Loucy (cell line): Measurements from ENCODE around the gene ANKRD9.

Source experiments
- H2AFZ ChIP-seq: fragments of 200-600 bp; sonication (generic); 2 replicates; pipeline ENCODE4 v1.6.0; 2016; ENCODE audit warnings: antibody characterized with exemption, mild to moderate bottlenecking, low read length, moderate library complexity
- H3F3A ChIP-seq: fragments of 200-600 bp; 2 replicates; pipeline ENCODE4 v1.6.0; 2016; ENCODE audit warnings: antibody characterized with exemption, low read depth, mild to moderate bottlenecking
- H3K27me3 ChIP-seq: fragments of 200-600 bp; sonication (generic); 2 replicates; pipeline ENCODE4 v1.6.1; 2014; ENCODE audit warnings: low read length, mild to moderate bottlenecking; ENCODE audit not compliant: insufficient read depth, poor library complexity, severe bottlenecking
- H3K36me3 ChIP-seq: fragments of 200-600 bp; sonication (generic); 2 replicates; pipeline ENCODE4 v1.6.1; 2016; ENCODE audit warnings: low read length; ENCODE audit not compliant: insufficient read depth
- H3K4me1 ChIP-seq: fragments of 200-600 bp; sonication (generic); 2 replicates; pipeline ENCODE4 v1.5.1; 2014; ENCODE audit warnings: low read length, mild to moderate bottlenecking; ENCODE audit not compliant: insufficient read depth, poor library complexity, severe bottlenecking
- H3K4me2 ChIP-seq: fragments of 200-600 bp; sonication (generic); 2 replicates; pipeline ENCODE4 v1.6.0; 2014; ENCODE audit warnings: antibody characterized with exemption, low read length, low read depth, mild to moderate bottlenecking; ENCODE audit not compliant: poor library complexity, severe bottlenecking
- H3K4me3 ChIP-seq: fragments of 200-600 bp; sonication (generic); 2 replicates; pipeline ENCODE4 v1.5.1; 2014; ENCODE audit warnings: low read length, mild to moderate bottlenecking, mixed read lengths; ENCODE audit not compliant: poor library complexity, severe bottlenecking
- H3K79me2 ChIP-seq: fragments of 200-600 bp; sonication (generic); 2 replicates; pipeline ENCODE4 v1.6.1; 2014; ENCODE audit warnings: low read length; ENCODE audit not compliant: insufficient read depth
- H3K9ac ChIP-seq: fragments of 200-600 bp; sonication (generic); 2 replicates; pipeline ENCODE4 v1.6.0; 2014; ENCODE audit warnings: mild to moderate bottlenecking, low read depth, low read length, moderate library complexity; ENCODE audit not compliant: poor library complexity, severe bottlenecking
- H3K9me2 ChIP-seq: fragments of 200-600 bp; sonication (generic); replicated peaks from 2 replicates; pipeline ENCODE4 v1.6.1; 2016; ENCODE audit warnings: low read depth, low read length, mixed read lengths
- H3K9me3 ChIP-seq: fragments of 200-600 bp; sonication (generic); 2 replicates; pipeline ENCODE4 v1.6.1; 2014; ENCODE audit warnings: mild to moderate bottlenecking, antibody characterized with exemption, low read length, low read depth; ENCODE audit not compliant: insufficient read depth
- H4K20me1 ChIP-seq: fragments of 200-600 bp; sonication (generic); 2 replicates; pipeline ENCODE4 v1.6.0; 2014; ENCODE audit warnings: antibody characterized with exemption, low read length, mild to moderate bottlenecking; ENCODE audit not compliant: insufficient read depth, poor library complexity, severe bottlenecking
- CTCF ChIP-seq: fragments of 200-600 bp; sonication (generic); conservative IDR thresholded peaks from 2 replicates; pipeline ENCODE4 v1.5.1; 2014; ENCODE audit warnings: mild to moderate bottlenecking, antibody characterized with exemption, low read length
- EZH2phosphoT487 ChIP-seq: fragments of 200-600 bp; IDR thresholded peaks from 2 replicates; pipeline ENCODE4 v1.6.1; 2018; ENCODE audit warnings: antibody characterized with exemption, mild to moderate bottlenecking, moderate library complexity, borderline replicate concordance

ANKRD9 gene

GRCh38 chr14:102491786-102492530 is 17.6 kb downstream of the ANKRD9 start:
- H3K27me3 ChIP-seq = no peaks in the 10 kb centered on the region
- H3K4me3 ChIP-seq = no peak overlapping the region
- no peaks in the 10 kb centered on the region for H3F3A ChIP-seq
- H3K9me2 ChIP-seq = no peaks in the 10 kb centered on the region
- H2AFZ ChIP-seq = no peak overlapping the region
- no peaks in the 10 kb centered on the region for H3K4me1 ChIP-seq
- no peaks in the 10 kb centered on the region for H3K36me3 ChIP-seq
- no peaks in the 10 kb centered on the region for H4K20me1 ChIP-seq
- no peak for TF ChIP-seq CTCF
- TF ChIP-seq EZH2phosphoT487 = no peak
- H3K9ac ChIP-seq = no peak overlapping the region
- H3K79me2 ChIP-seq = no peaks in the 10 kb centered on the region
- H3K9me3 ChIP-seq = no peaks in the 10 kb centered on the region
- H3K4me2 ChIP-seq = no peak overlapping the region

GRCh38 chr14:102491366-102491765 is 18.2 kb downstream of the ANKRD9 start:
- Histone ChIP-seq H2AFZ (no peak overlapping the region), H4K20me1 (no peaks in the 10 kb centered on the region), H3K4me2 (no peak overlapping the region), H3K9me2 (no peaks in the 10 kb centered on the region), H3K79me2 (no peaks in the 10 kb centered on the region), H3K36me3 (no peaks in the 10 kb centered on the region), H3K9ac (no peak overlapping the region), H3F3A (no peaks in the 10 kb centered on the region), H3K4me3 (no peak overlapping the region), H3K27me3 (no peaks in the 10 kb centered on the region), H3K4me1 (no peaks in the 10 kb centered on the region), H3K9me3 (no peaks in the 10 kb centered on the region)
- TF ChIP-seq CTCF (no peak), EZH2phosphoT487 (no peak)

GRCh38 chr14:102490456-102490855 is 19.1 kb downstream of the ANKRD9 start:
- Histone ChIP-seq H3K9ac (no peak overlapping the region), H3F3A (no peaks in the 10 kb centered on the region), H3K79me2 (no peaks in the 10 kb centered on the region), H3K4me2 (no peak overlapping the region), H3K9me2 (no peaks in the 10 kb centered on the region), H3K36me3 (no peaks in the 10 kb centered on the region), H3K9me3 (no peaks in the 10 kb centered on the region), H4K20me1 (no peaks in the 10 kb centered on the region), H3K27me3 (no peaks in the 10 kb centered on the region), H2AFZ (no peak overlapping the region), H3K4me1 (no peaks in the 10 kb centered on the region), H3K4me3 (no peak overlapping the region)
- TF ChIP-seq CTCF (no peak), EZH2phosphoT487 (no peak)
